SK-N-SH (cell line): ENCODE measurements around the gene KCNAB3.

Experiments used
- CTCF ChIP-seq: fragments of 200-600 bp; sonication (generic); IDR thresholded peaks from 2 replicates; pipeline ENCODE4 v1.6.1; 2017; ENCODE audit warnings: antibody characterized with exemption, mild to moderate bottlenecking, moderate library complexity
- ELF1 ChIP-seq: IDR thresholded peaks from 2 replicates; pipeline ENCODE4 v1.4.0; 2012
- EP300 ChIP-seq, 2 experiments: IDR thresholded peaks; 2 replicates each; pipeline versions ENCODE4 v1.4.0 to v1.6.1; 2012; ENCODE audit warnings: borderline replicate concordance in 1 of 2, low read depth in 1 of 2, low read length in 1 of 2
- FOSL2 ChIP-seq: IDR thresholded peaks from 2 replicates; pipeline ENCODE4 v1.4.0; 2012; ENCODE audit warnings: low read depth, mild to moderate bottlenecking, moderate library complexity, borderline replicate concordance
- MAX ChIP-seq: IDR thresholded peaks from 2 replicates; pipeline ENCODE4 v1.4.0; 2012; ENCODE audit warnings: low read depth
- POLR2AphosphoS5 ChIP-seq: IDR thresholded peaks from 2 replicates; pipeline ENCODE4 v1.6.1; 2012; ENCODE audit warnings: low read depth, low read length
- RCOR1 ChIP-seq: fragments of 150-350 bp; IDR thresholded peaks from 2 replicates; pipeline ENCODE4 v1.6.1; 2017; ENCODE audit warnings: antibody characterized with exemption, low read length
- REST ChIP-seq: IDR thresholded peaks from 2 replicates; pipeline ENCODE4 v1.6.1; 2012; ENCODE audit warnings: mild to moderate bottlenecking, low read depth, low read length, moderate library complexity
- RXRA ChIP-seq: IDR thresholded peaks from 2 replicates; pipeline ENCODE4 v1.4.0; 2012; ENCODE audit warnings: low read depth, mild to moderate bottlenecking, borderline replicate concordance
- SMC3 ChIP-seq: IDR thresholded peaks from 2 replicates; pipeline ENCODE4 v1.6.1; 2012; ENCODE audit warnings: low read depth, low read length, improper control_type of control experiment
- TAF1 ChIP-seq: IDR thresholded peaks from 2 replicates; pipeline ENCODE4 v1.6.1; 2012; ENCODE audit warnings: low read depth, mild to moderate bottlenecking, low read length, moderate library complexity, borderline replicate concordance
- TEAD4 ChIP-seq: IDR thresholded peaks from 2 replicates; pipeline ENCODE4 v1.4.0; 2012; ENCODE audit warnings: mild to moderate bottlenecking, borderline replicate concordance; ENCODE audit not compliant: insufficient read depth
- YY1 ChIP-seq: IDR thresholded peaks from 2 replicates; pipeline ENCODE4 v1.4.0; 2012; ENCODE audit warnings: low read depth, mild to moderate bottlenecking

- TF ChIP-seq YY1 (no peak), SMC3 (no peak), CTCF (no peak), REST (no peak), RXRA (no peak), FOSL2 (no peak), TAF1 (no peak), POLR2AphosphoS5 (no peak), TEAD4 (no peak), RCOR1 (no peak), MAX (no peak), ELF1 (no peak), EP300 (IDR thresholded peaks at IDR 0.05; ENCODE audit: borderline replicate concordance in 1 of 2, low read depth in 1 of 2, low read length in 1 of 2) (no peak)
Observed at GRCh38 chr17:7910281-7910680, 19.4 kb downstream of the KCNAB3 start.
